HG02623 (cell line): Measurements from ENCODE around the gene C1orf141.
"Not testable (repeated sequence)": the region's sequence is repeated elsewhere in the genome, so short reads cannot be mapped to it uniquely, and the experiment has no call there.

Experiments
- ATAC-seq: cut with Tn5 transposase; IDR thresholded peaks from one replicate; pipeline ENCODE4 v1.9.1; 2021; ENCODE audit warnings: moderate library complexity; ENCODE audit not compliant: unreplicated experiment

C1orf141 gene

DNA sequence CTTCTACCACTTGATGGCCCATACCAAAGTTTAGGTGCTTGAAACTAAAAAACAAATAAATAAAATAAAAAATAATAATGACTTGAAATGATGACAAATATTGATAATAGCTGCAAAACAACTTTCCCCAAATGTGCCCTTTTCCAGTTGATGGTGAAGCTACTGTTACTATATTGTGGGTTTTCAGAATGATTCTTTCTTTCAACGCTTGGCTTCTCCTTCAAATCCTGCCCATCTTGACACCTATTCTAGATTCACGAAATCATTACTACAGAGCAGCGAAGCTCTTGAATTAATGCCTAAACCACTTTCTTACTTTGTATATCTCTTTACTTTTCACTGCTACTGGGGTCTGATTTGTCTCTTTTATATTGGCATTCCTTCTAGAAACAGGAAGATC is 9.2 kb upstream of the C1orf141 start:
- ATAC-seq, result no peak

DNA sequence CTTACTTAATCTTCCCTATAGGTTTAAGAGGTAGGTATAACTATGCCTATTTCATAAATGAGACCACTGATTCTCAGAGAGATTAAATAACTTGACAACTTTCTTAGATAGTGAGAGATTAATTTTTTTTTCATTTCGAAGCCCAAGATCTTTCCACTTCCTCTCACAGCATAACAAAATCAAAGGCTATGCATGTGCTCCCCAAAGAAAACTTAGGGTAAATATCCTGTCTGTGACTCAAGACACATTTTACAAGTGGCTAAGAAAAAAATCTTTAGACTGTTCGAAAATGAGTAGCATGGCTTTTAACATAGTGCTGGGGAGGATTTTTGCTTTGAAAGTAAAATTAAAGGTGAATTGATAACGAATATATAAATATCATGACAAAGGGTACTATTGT is 8.2 kb upstream of the C1orf141 start:
- ATAC-seq, result no peak

DNA sequence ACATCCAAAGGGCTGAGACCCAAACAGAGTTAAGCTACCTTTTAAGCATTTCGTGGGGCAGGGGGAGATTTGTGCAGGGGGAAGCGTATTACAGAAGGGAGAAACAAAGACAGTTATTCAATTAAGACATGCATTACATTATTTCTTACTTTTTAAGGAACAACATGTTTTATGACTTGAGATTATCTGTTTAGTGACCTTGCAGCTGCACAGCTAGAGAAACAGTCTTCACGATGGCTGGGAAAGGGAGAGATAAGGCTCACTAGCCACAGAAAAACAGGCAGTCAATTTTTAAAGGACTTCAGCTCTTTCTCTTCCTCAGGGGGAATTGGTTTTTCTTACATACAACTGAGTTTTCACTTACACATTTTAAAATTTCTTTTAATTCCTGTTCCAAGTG is 7.1 kb upstream of the C1orf141 start:
- not testable (repeated sequence) for ATAC-seq

GRCh38 chr1:67140460-67140859 is 5.7 kb upstream of the C1orf141 start:
- ATAC-seq, result no peak

DNA sequence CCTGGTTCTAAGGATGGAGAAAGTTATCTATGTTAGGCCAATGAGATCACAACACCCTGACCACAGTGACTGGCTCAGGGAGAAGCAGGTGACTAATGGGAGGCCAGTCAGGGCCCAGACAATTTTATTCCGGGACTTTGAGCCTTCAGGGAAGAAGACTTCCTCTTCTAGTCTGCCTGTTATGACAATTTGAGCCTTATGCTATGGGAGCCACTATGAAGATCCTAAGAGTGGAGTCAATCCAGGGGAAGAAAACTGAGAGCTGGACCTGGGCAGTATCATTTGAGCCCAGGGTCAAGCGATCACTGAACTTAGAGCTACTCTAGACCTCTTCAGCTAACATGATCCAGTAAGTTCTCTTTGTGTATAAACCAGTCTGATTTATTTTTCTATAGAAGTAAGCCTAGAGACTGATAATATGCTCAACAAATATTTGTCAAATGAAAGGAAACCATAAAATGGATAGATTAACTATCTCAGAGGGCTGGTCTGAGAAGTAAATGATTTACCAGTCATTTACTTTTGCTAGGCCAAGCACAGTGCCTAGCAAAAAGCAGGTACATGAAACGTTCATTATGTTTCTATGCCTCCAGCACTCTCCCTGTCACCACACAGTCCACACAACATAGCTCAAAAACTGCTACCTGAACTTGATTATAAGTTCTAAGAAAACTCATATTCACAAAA is 4.2 kb upstream of the C1orf141 start:
- no peak for ATAC-seq

- no peak for ATAC-seq
Observed at GRCh38 chr1:67137307-67137753, 2.6 kb upstream of the C1orf141 start.

- no peak for ATAC-seq
Observed at GRCh38 chr1:67135354-67135753, 584 bp upstream of the C1orf141 start.

DNA sequence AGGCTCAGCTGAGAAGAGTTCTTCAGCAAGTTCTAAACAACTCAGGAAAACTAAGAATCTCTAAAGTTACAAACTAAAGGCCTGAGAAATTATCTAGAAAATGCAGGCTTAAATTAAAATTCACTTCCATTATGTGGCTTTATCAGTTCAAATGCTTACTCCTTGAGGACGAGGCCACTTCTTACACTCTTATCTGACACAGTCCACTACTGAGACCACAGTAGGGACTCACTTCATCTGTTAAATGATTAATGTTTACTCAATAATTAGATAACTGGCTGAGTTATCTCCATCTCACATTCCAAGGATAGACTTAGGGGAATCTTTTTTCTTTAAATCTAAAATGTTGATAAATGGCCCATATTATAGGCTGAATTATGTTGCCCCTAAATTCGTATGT is 1.6 kb downstream of the C1orf141 start:
- ATAC-seq, result no peak

GRCh38 chr1:67130673-67131072 is 4.1 kb downstream of the C1orf141 start:
- ATAC-seq, result no peak

DNA sequence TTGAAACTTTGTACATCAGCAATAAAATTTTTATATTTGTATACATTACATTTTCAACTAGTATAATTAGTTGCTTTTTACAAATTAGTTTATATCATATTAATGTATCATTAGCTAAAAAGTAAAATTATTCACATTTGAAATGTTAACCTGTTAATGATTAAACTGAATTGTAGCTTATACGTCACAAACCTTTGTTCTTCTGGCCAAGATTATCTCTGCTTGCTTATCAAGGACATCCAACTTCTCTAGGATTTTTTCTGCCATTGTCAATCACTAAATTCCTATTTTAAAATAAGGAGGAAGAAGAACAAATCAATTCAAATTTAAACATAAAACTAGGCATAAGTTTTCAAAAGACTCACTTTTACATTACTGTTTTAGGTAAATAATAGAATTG is 7.8 kb downstream of the C1orf141 start:
- ATAC-seq, result no peak

DNA sequence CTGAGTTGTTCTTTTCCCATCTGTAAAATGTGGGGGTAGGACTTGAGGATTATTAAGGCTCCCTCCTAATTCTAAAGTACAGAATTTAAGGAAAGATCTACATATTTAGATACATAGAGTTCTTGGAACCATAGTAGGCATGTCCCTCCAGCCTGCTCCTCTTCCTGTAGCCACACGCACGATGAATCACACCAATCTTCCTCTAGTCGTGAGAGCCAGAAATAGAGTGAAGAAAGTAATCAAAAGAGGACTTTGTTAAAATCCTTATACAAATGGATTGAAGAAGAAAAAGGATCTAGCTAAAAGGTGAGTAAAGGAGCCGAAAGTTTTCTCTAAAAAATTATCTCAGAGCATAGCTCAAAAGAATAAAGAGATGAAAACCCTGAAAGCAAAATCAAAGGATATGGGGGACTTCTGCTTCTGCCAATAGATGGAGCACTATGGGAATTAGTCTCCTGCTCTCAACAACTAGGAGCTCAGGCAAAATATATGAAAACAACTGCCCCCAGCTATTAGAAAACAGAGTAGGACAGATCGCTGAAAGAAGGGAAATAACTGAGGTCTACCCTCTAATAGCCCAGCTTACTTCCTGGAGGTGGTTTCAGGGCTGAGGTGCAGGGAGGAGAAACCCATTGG is 8.5 kb downstream of the C1orf141 start:
- no peak for ATAC-seq

GRCh38 chr1:67124455-67124854 is 10.3 kb downstream of the C1orf141 start:
- ATAC-seq, result no peak

GRCh38 chr1:67120855-67121619 is 13.7 kb downstream of the C1orf141 start:
- no peak for ATAC-seq

DNA sequence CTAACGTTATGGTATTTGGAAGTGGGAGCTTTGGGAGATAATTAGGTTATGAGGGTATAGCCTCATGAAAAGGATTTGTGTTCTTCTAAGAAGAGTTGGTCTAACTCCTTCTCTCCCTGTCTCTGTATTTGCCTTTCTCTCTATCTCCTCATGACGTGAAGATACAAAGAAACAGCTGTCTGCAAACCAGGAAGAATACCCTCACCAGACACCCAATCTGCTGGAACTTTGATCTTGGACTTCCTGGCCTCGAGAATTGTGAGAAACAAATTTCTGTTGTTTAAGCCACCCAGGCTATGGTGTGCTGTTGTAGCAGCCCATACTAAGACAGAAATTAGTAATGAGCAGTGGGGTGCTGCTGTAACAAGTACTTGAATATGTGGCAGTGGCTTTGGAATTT is 16.1 kb downstream of the C1orf141 start:
- ATAC-seq, result no peak

DNA sequence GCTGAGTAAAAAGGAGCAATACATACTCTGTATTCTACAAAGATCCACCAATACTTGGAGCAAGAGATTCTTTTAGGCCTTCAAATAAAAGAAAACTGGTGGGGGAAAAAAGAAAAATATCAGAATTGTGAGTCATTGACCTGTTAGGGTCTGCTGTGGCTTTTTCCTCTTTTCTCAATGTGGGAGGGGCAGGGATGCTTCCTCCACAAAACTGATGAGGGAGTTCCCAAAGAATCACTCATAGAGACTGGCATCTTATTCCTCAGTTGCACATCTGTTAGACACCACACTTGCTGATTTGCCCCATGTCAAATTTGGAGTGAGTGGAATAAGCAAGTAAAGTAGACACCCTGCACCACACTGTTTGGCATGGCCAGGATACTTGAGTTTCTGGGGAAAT is 16.6 kb downstream of the C1orf141 start:
- ATAC-seq, result no peak

- ATAC-seq, result no peak
Observed at GRCh38 chr1:67114162-67114561, 20.6 kb downstream of the C1orf141 start.

DNA sequence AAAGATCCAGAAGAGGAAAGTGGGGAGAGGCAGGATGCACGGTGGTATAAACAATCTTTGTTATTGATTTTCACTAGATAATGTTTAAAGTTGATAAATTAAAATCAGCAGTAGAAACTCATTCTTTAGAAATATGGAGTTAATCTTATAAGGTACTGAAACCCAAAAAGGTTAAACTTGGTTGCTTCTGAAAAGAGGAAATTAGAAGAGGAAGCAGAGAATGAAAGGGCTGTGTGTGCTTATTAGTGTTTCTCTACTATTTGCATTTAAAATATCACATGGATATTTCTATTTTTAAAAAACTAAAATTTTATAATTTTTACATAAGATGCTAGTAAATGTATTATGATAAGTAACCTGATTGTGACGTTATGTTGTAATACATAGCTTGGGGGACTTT is 24.4 kb downstream of the C1orf141 start:
- peak; percentile 49 for ATAC-seq

GRCh38 chr1:67105508-67105907 is 29.3 kb downstream of the C1orf141 start:
- no peak for ATAC-seq

GRCh38 chr1:67103548-67103947 is 31.2 kb downstream of the C1orf141 start:
- ATAC-seq, result no peak

GRCh38 chr1:67100833-67101232 is 33.9 kb downstream of the C1orf141 start:
- no peak for ATAC-seq

DNA sequence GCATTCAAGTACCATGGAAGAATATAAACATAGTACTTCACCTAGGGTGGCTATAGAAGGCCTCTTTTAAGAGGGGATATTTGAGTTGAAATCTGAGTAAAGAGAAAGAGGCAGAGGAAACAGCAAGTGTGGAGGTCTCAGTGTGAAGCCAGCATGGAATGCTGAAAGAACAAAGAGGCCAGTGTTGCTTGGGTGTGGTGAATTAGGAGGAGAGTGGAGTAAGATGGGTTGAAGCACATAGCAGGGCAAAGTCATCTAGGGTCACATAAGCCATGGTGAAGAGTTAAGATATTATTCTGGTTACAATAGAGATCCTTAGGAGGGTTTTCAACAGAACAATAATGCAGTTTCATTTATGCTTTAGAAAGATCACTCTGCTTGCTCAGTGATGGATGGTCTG is 37.5 kb downstream of the C1orf141 start:
- ATAC-seq, result no peak

DNA sequence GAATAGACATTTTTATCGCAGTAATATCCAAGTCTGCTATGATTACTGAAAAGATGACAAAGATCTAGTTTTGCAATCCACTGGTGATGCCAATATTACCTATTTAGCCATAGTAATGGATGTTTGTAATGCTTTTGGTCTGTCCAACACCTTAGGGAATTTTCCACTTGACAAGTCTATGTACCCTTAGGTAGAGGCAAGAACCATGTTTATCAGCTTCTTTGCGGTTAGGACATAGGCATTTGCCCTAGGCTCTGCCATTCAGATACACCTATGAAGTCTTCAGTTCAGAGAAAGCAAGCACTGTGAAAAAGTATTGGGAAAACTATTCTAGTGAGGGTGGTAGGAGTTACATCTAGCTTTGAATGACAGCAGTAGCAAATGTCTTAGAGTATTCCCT is 40.6 kb downstream of the C1orf141 start:
- no peak for ATAC-seq
